HepG2 (cell line): Measurements from ENCODE around the gene DPP6. TPM values are rescaled to one million over a fixed set of nuclear protein-coding genes. Genes with fewer than 3 reads are reported as not detected.

Source experiments
- ATAC-seq: fragments of 200-7000 bp; cut with Tn5 transposase; 3 replicates; pipeline ENCODE4 v1.9.1; 2020; ENCODE audit warnings: mild to moderate bottlenecking, moderate library complexity
- BruUV-seq: library from RNA; stranded (reverse); fragments of 400-500 nt; replicated peaks from 2 replicates; lab custom pipeline; 2021; lab: Mats Ljungman, UMichigan
- CTCF ChIA-PET: fragments of 300-600 bp; formaldehyde crosslinking; extraction: SDS; loops from one replicate; lab custom pipeline; 2021; ENCODE audit warnings: low total read pairs, inconsistent platforms, low intra/inter-chr PET ratio; lab: Yijun Ruan, JAX
- POLR2A ChIA-PET: fragments of 350-600 bp; sonication (Branson Sonifier 250); formaldehyde crosslinking; loops from one replicate; lab custom pipeline; 2020; ENCODE audit warnings: antibody characterized with exemption, inconsistent platforms; lab: Yijun Ruan, JAX
- DNase-seq: peaks from one replicate; pipeline ENCODE4 v3.0.0-alpha.2; 2015; ENCODE audit warnings: low spot score
- FAIRE-seq: peaks from 3 replicates; lab custom pipeline; 2011; peaks lifted over from hg19 to GRCh38; lab: Jason Lieb, UNC
- H2AFZ ChIP-seq: one replicate; pipeline ENCODE4 v1.6.1; 2011; ENCODE audit warnings: low read length, inconsistent platforms
- H3K27ac ChIP-seq: fragments of 300-600 bp; 3 replicates; pipeline ENCODE4 v1.8.0; 2011; ENCODE audit warnings: mixed run types, mild to moderate bottlenecking, mixed read lengths, low read length, inconsistent platforms; ENCODE audit not compliant: insufficient read depth; ENCODE audit errors: extremely low read length
- H3K27me3 ChIP-seq, 2 experiments: fragments of 200-600 bp in 1 of 2; 2 replicates in 1 of 2; 3 replicates in 1 of 2; pipeline versions ENCODE4 v1.6.0 to v1.8.0; 2011; ENCODE audit warnings: low read length in 2 of 2, mild to moderate bottlenecking in 2 of 2, moderate library complexity in 2 of 2, inconsistent platforms in 1 of 2; ENCODE audit not compliant: insufficient read depth in 2 of 2, control insufficient read depth in 1 of 2
- H3K36me3 ChIP-seq, 2 experiments: fragments of 200-600 bp in 1 of 2; replicated peaks in 1 of 2; 2 replicates in 1 of 2; 3 replicates in 1 of 2; pipeline versions ENCODE4 v1.5.1 to v1.8.0; 2011; ENCODE audit warnings: low read length in 2 of 2, inconsistent platforms in 1 of 2; ENCODE audit not compliant: insufficient read depth in 2 of 2, control insufficient read depth in 1 of 2
- H3K4me1 ChIP-seq: 2 replicates; pipeline ENCODE4 v1.5.1; 2012; ENCODE audit warnings: low read length, inconsistent platforms; ENCODE audit not compliant: insufficient read depth
- H3K4me2 ChIP-seq: 2 replicates; pipeline ENCODE4 v1.6.0; 2011; ENCODE audit warnings: low read depth, low read length, inconsistent platforms
- H3K4me3 ChIP-seq, 3 experiments: fragments of 200-600 bp in 1 of 3; sonication (generic), shearing (Covaris generic) in 1 of 3; replicated peaks in 1 of 3; 2 replicates each; pipeline ENCODE4 v1.5.1; 2011 to 2016; ENCODE audit warnings: low read length in 3 of 3, inconsistent platforms in 2 of 3, low read depth in 2 of 3, mild to moderate bottlenecking in 2 of 3, control low read depth in 1 of 3, mixed read lengths in 1 of 3; ENCODE audit not compliant: insufficient read depth in 1 of 3
- H3K79me2 ChIP-seq: one replicate; pipeline ENCODE4 v1.6.1; 2011; ENCODE audit warnings: low read length, inconsistent platforms; ENCODE audit not compliant: insufficient read depth
- H3K9ac ChIP-seq: 2 replicates; pipeline ENCODE4 v1.6.0; 2011; ENCODE audit warnings: mild to moderate bottlenecking, low read depth, low read length, inconsistent platforms; ENCODE audit not compliant: insufficient read depth
- H3K9me3 ChIP-seq: 2 replicates; pipeline ENCODE4 v1.5.1; 2012; ENCODE audit warnings: mild to moderate bottlenecking, low read length
- H4K20me1 ChIP-seq: 2 replicates; pipeline ENCODE4 v1.6.0; 2011; ENCODE audit warnings: inconsistent platforms, mild to moderate bottlenecking, low read length, moderate library complexity; ENCODE audit not compliant: insufficient read depth
- BHLHE40 ChIP-seq: IDR thresholded peaks from 2 replicates; pipeline ENCODE4 v1.6.1; 2011; ENCODE audit warnings: low read length, improper control_type of control experiment
- CCDC6 ChIP-seq: sonication (generic); formaldehyde crosslinking; IDR thresholded peaks from 2 replicates; pipeline ENCODE4 v1.8.1; 2022; ENCODE audit warnings: mild to moderate bottlenecking, missing genetic modification reagents, moderate library complexity
- ELF4 ChIP-seq: sonication (generic); formaldehyde crosslinking; IDR thresholded peaks from 2 replicates; pipeline ENCODE4 v1.5.0; 2020; ENCODE audit warnings: missing genetic modification reagents, mild to moderate bottlenecking, moderate library complexity, borderline replicate concordance
- FOXC1 ChIP-seq: sonication (generic); formaldehyde crosslinking; IDR thresholded peaks from 2 replicates; pipeline ENCODE4 v1.8.0; 2022; ENCODE audit warnings: mild to moderate bottlenecking, missing genetic modification reagents, borderline replicate concordance
- FOXK2 ChIP-seq: fragments of 450-650 bp; IDR thresholded peaks from 2 replicates; pipeline ENCODE4 v1.6.1; 2016
- GTF2F1 ChIP-seq: fragments of 150-350 bp; IDR thresholded peaks from 2 replicates; pipeline ENCODE4 v1.6.1; 2014; ENCODE audit warnings: low read length
- MED1 ChIP-seq: sonication (generic); formaldehyde crosslinking; IDR thresholded peaks from 2 replicates; pipeline ENCODE4 v1.4.0; 2020; ENCODE audit warnings: missing genetic modification reagents
- NCOA2 ChIP-seq: sonication (generic); formaldehyde crosslinking; IDR thresholded peaks from 2 replicates; pipeline ENCODE4 v1.8.0; 2022; ENCODE audit warnings: inconsistent platforms
- NFYB ChIP-seq: sonication (generic); formaldehyde crosslinking; IDR thresholded peaks from 2 replicates; pipeline ENCODE4 v1.4.0; 2020; ENCODE audit warnings: missing genetic modification reagents
- POLR2A ChIP-seq, 2 experiments: IDR thresholded peaks; 2 replicates each; pipeline ENCODE4 v1.6.1; 2011; ENCODE audit warnings: low read depth in 2 of 2, low read length in 2 of 2, mild to moderate bottlenecking in 1 of 2, moderate library complexity in 1 of 2; ENCODE audit not compliant: insufficient read depth in 1 of 2
- POLR2AphosphoS2 ChIP-seq: IDR thresholded peaks from 2 replicates; pipeline ENCODE4 v1.6.1; 2011; ENCODE audit warnings: low read depth, low read length, improper control_type of control experiment
- RELA ChIP-seq: sonication (generic); formaldehyde crosslinking; IDR thresholded peaks from 2 replicates; pipeline ENCODE4 v1.4.0; 2020; ENCODE audit warnings: missing genetic modification reagents
- ZNF225 ChIP-seq: sonication (generic); formaldehyde crosslinking; IDR thresholded peaks from 2 replicates; pipeline ENCODE4 v1.4.0; 2020; ENCODE audit warnings: mild to moderate bottlenecking, missing genetic modification reagents
- ZNF24 ChIP-seq: fragments of 450-650 bp; IDR thresholded peaks from 2 replicates; pipeline ENCODE4 v1.6.1; 2017; ENCODE audit warnings: antibody characterized with exemption, mild to moderate bottlenecking
- ZNF331 ChIP-seq: sonication (generic); formaldehyde crosslinking; IDR thresholded peaks from 2 replicates; pipeline ENCODE4 v1.4.0; 2020; ENCODE audit warnings: missing genetic modification reagents
- ZNF354B ChIP-seq: sonication (generic); formaldehyde crosslinking; IDR thresholded peaks from 2 replicates; pipeline ENCODE4 v1.8.0; 2022; ENCODE audit warnings: mild to moderate bottlenecking, missing genetic modification reagents
- WGBS: methylation state at CpG from one replicate; pipeline ENCODE4 v1.1.6; 2017; ENCODE audit warnings: low lambda C conversion rate; 5-methylcytosine and 5-hydroxymethylcytosine counted together
- in situ Hi-C: cut with HindIII; loops from 2 replicates; pipeline ENCODE4 v1.10.0; 2017; ENCODE audit warnings: low pct_unique_long_range_greater_than_20kb; ENCODE audit not compliant: extremely low pct_ligation_motif_present
- intact Hi-C: fragments of 100-400 bp; cut with micrococcal nuclease; formaldehyde crosslinking; loops from one replicate; pipeline ENCODE4 v1.10.0; 2022; ENCODE audit not compliant: unreplicated experiment
- polyA plus RNA-seq, 8 experiments: library from polyadenylated mRNA; depleted of rRNA in 3 of 8; stranded (reverse) in 7 of 8; unstranded in 1 of 8; fragments of >200 nt; fragmentation: Illumina TruSeq in 4 of 8; extraction: Trizol in 4 of 8; gene quantifications; 2 replicates each; pipeline versions ENCODE4 v1.2.1 to v1.2.3, GENCODE V29; 2011 to 2016; ENCODE audit warnings: low read depth in 4 of 8, missing spikeins in 1 of 8, mixed read lengths in 1 of 8; ENCODE audit not compliant: insufficient read depth in 1 of 8
- total RNA-seq, 5 experiments: library from RNA; depleted of rRNA; stranded (reverse); fragments of >200 nt; fragmentation: Illumina TruSeq; extraction: Trizol; gene quantifications; 2 replicates each; pipeline ENCODE4 v1.2.3, GENCODE V29; 2016; ENCODE audit warnings: low read depth in 1 of 5
- TF ChIP-seq, protein P1 (sequence below): sonication (generic); formaldehyde crosslinking; IDR thresholded peaks from 2 replicates; pipeline ENCODE4 v1.9.0; 2021; ENCODE audit warnings: missing genetic modification reagents, borderline replicate concordance

The DPP6 gene
- total and polyA plus RNA-seq, 2 of the 13 experiments (the other 11 are each of a cell fraction or from before 2014, with no cell fraction given): not detected

DNA sequence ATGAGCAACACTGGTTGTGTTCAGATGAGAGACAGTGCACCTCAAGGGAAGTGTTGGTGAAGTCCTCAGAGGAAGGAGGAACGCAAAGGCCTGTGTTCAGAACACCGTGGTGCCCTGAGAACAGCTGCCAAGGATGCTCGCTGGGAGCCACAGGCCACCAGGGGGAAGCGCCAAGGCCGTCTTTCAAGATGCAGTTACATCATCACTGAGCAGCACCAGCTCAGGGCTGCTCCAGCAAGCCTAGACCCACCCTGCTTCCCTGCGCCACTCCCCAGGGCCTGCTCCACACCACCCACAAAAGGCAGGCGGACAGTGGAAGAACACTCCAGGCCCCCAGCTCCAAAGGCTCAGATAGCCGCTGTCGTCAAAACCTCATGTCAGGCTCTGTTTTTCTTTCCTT is 378.8 kb downstream of the DPP6 start:
- Histone ChIP-seq H4K20me1 (no peaks in the 10 kb centered on the region), H3K27me3 (no peaks in the 10 kb centered on the region), H3K4me3 (no peak overlapping the region), H3K9ac (no peak overlapping the region), H3K4me2 (no peak overlapping the region), H2AFZ (no peak overlapping the region), H3K9me3 (no peaks in the 10 kb centered on the region), H3K27ac (no peak overlapping the region), H3K36me3 (no peaks in the 10 kb centered on the region), H3K4me1 (no peaks in the 10 kb centered on the region), H3K79me2 (no peaks in the 10 kb centered on the region)
- TF ChIP-seq NCOA2: no peak
- no peak for TF ChIP-seq CCDC6 (CRISPR knock-in tag)
- no peak for TF ChIP-seq ZNF331 (CRISPR knock-in tag)
- intact Hi-C loops (no loop called here), in situ Hi-C loops (no loop called here)
- DNase-seq (no peak), ATAC-seq (no peak), FAIRE-seq (no peak)
- POLR2A ChIA-PET: no interaction called here
- 60% methylated on average over 5 of the region's 9 CpGs for WGBS
- CTCF ChIA-PET: no interaction called here
- BruUV-seq: no TSS peak

DNA sequence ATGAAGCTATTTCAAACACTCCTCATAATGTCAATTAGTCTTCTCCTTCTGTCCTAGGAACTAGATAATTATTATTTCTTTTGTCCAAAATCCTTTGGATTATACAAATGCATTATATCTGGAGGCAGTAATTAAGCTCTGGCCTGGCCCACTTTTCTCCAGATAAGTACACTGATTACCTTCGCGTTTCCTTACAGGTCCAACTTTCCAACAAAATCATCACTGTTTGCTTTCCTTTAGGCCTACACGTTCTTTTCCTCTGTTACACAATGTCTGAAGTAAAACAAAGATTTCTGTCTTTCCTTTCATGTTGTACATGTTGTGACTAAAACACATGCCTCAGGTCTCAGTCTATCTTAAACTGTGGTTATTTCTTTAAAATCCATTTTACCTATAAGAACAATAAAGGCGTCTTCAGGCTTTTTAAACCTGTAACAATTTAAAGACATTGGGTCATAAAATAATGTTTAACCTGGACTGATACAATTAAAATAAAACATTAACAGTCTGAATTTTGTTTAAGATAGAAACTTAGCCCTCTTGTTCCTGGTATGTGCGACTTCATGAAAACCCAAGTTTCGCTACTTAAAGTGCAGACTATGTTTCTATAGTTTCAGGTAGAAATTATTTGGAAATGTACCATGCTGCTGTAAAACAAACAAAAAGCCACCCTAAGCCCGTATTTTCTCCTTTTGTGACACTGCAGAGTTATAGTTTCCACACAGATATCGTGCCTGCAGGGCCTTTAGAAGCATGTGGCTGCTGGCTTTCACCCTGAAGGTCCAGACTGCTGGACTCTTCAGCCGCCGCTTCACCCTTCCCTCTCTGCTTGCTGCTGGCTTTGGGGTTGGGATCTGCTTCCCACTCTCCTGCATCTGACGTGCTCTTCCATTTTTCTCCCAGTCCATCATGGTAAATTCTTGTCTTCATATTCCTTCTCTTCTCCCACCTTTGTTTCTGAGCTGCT is 381.7 kb downstream of the DPP6 start:
- Histone ChIP-seq H4K20me1 (no peaks in the 10 kb centered on the region), H3K79me2 (no peaks in the 10 kb centered on the region), H3K9ac (no peak overlapping the region), H3K27ac (no peak overlapping the region), H3K4me3 (no peak overlapping the region), H3K4me2 (no peak overlapping the region), H3K36me3 (no peaks in the 10 kb centered on the region), H3K27me3 (no peaks in the 10 kb centered on the region), H2AFZ (no peak overlapping the region), H3K4me1 (no peaks in the 10 kb centered on the region), H3K9me3 (no peaks in the 10 kb centered on the region)
- POLR2A ChIA-PET: no interaction called here
- in situ Hi-C loops: no loop called here
- no peak for DNase-seq
- 24% methylated on average over 11 of the region's 11 CpGs for WGBS
- no peak for ATAC-seq
- no TSS peak for BruUV-seq
- intact Hi-C loops: no loop called here
- FAIRE-seq: no peak
- CTCF ChIA-PET: no interaction called here
- no peak for TF ChIP-seq ZNF354B
- no peak for TF ChIP-seq NFYB (CRISPR knock-in tag)
- TF ChIP-seq MED1 (CRISPR knock-in tag): no peak
- TF ChIP-seq BHLHE40: no peak
- TF ChIP-seq GTF2F1: no peak
- no peak for TF ChIP-seq ELF4 (CRISPR knock-in tag)
- TF ChIP-seq FOXC1 (CRISPR knock-in tag): no peak
- no peak for TF ChIP-seq FOXK2
- TF ChIP-seq ZNF24: no peak
- TF ChIP-seq ZNF225 (CRISPR knock-in tag): no peak
- TF ChIP-seq, protein P1, sequence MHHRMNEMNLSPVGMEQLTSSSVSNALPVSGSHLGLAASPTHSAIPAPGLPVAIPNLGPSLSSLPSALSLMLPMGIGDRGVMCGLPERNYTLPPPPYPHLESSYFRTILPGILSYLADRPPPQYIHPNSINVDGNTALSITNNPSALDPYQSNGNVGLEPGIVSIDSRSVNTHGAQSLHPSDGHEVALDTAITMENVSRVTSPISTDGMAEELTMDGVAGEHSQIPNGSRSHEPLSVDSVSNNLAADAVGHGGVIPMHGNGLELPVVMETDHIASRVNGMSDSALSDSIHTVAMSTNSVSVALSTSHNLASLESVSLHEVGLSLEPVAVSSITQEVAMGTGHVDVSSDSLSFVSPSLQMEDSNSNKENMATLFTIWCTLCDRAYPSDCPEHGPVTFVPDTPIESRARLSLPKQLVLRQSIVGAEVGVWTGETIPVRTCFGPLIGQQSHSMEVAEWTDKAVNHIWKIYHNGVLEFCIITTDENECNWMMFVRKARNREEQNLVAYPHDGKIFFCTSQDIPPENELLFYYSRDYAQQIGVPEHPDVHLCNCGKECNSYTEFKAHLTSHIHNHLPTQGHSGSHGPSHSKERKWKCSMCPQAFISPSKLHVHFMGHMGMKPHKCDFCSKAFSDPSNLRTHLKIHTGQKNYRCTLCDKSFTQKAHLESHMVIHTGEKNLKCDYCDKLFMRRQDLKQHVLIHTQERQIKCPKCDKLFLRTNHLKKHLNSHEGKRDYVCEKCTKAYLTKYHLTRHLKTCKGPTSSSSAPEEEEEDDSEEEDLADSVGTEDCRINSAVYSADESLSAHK (CRISPR knock-in tag): no peak
- TF ChIP-seq POLR2A (IDR thresholded peaks at IDR 0.05; ENCODE audit: insufficient read depth in 1 of 2, low read depth in 2 of 2, low read length in 2 of 2): no peak
- TF ChIP-seq POLR2AphosphoS2: no peak
- no peak for TF ChIP-seq RELA (CRISPR knock-in tag)
